T-helper 2 cell treated with Interferon-gamma antibody and Interleukin-4, amounts not matched to agents 100 ng/mL and 5 ng/mL, for 36 hours (primary cell): ENCODE measurements around the gene FLT3LG. TPM values are rescaled to one million over a fixed set of nuclear protein-coding genes. Genes with fewer than 3 reads are reported as not detected.

Experiments used
- intact Hi-C: fragments of 100-400 bp; cut with micrococcal nuclease; formaldehyde crosslinking; loops from one replicate; pipeline ENCODE4 v1.15.1; 2023
- total RNA-seq: library from RNA; stranded (reverse); gene quantifications from 2 replicates; pipeline ENCODE4 v1.2.3, GENCODE V29; 2022

FLT3LG gene
- total RNA-seq, 1 donor from 2014 or later = 275 TPM

GRCh38 chr19:49506575-49507105 lies 32.6 kb downstream of the FLT3LG start:
- intact Hi-C loops = loop anchor here (1.0 kb wide), 2 partner anchors 41 to 64 kb away; no protein-coding TSS in a partner anchor

DNA sequence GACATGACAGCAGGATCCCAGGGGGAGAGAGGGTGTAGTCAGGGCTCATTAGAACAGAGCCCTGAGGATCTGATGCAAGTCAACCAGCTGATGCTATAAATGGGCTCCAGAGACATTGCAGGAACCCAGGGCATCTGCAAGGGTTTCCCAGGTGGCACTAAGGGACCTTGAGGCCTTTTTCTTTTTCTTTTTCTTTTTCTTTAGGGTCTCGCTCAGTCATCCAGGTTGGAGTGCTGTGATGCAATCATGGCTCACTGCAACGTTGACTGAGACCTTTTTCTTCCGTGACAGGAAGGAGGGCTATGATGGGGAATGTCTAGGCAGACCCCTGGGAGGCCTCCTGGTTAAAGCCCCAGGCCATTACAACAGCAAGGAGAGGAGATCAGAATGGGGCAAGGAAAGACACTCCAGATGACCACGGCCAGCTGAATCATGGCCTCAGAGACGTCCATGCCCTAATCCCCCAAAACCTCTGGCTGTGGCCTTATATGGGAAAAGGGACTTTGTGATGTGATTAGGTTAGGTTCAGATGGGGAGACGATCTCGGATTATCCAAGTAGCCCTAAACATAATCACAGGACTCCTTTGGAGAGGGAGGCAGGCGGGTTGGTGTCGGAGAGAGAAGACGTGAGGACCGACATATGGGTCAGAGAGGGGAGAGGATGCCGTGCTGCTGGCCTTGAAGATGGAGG lies 33.9 kb downstream of the FLT3LG start:
- intact Hi-C loops = no loop called here

DNA sequence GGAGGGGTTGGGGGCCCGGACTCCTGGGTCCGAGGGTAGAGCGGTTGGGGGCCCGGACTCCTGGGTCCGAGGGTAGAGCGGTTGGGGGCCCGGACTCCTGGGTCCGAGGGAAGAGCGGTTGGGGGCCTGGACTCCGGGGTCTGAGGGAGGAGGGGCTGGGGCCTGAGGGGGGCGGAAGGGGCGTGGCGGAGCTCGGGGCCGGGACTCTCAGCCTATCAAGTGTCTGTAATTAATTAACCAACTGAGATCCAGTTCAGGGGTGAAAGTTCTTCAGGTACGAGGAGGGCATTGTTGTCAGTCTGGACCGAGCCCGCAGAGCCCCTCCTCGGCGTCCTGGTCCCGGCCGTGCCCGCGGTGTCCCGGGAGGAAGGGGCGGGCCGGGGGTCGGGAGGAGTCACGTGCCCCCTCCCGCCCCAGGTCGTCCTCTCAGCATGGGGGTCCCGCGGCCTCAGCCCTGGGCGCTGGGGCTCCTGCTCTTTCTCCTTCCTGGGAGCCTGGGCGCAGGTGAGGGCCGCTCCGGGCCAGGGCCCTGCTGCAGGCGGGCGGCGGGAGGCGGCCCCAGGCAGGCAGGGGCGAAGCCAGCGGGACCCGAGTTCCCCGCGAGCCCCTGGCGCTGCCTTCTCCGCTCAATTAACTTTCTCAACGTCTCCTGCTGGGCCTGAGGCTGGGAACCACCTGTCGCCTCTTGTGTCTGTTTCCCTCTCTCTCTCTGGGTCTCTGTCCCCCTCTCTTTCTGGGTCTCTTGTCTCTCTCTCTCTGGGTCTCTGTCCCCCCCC lies 39.1 kb downstream of the FLT3LG start:
- intact Hi-C loops = no loop called here

DNA sequence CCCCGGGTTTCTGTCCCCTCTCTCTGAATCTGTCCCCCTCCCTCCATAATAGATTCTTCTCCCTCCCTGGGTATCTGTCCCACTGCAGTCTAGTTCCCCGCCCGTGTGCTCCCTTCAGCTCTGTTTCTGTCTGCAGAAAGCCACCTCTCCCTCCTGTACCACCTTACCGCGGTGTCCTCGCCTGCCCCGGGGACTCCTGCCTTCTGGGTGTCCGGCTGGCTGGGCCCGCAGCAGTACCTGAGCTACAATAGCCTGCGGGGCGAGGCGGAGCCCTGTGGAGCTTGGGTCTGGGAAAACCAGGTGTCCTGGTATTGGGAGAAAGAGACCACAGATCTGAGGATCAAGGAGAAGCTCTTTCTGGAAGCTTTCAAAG lies 39.7 kb downstream of the FLT3LG start:
- intact Hi-C loops = no loop called here

- intact Hi-C loops = no loop called here
Measured at GRCh38 chr19:49514151-49514550, 40.1 kb downstream of the FLT3LG start.

DNA sequence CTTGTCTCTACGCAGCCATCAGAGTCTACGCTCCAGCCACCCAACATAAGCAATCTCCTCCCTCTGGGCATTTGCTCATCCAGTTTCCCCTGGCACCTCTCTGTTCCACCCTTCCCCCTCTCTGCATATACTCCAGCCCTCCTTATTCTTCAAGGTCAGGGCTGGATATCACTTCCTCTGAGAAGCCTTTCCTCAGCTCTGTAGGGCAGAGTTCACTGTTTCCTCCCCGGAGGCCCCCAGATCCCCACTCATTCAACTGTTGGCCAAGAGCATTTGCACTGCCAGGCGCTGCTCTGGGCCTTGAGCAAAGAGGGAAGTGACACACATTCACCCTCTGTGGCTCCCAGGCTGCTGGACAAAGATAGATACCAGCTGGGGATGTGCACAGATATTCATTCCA lies 41.8 kb downstream of the FLT3LG start:
- intact Hi-C loops = no loop called here

DNA sequence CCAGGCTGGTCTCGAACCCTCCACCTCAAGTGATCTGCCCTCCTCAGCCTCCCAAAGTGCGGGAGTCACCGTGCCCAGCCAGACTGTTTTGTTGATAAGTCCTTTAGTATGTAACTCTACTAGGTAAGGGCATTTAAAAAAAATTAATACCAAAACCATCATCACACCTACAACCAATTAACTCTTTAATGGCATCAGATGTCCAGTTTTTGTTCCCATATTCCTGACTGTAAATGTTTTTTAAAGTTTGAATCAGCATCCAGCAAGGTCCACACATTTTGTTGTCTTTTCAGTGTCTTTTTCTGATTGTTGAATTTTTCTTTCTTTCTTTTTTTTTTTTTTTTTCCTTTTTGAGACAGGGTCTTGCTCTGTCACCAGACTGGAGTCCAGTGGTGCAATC lies 44.0 kb downstream of the FLT3LG start:
- intact Hi-C loops = no loop called here

DNA sequence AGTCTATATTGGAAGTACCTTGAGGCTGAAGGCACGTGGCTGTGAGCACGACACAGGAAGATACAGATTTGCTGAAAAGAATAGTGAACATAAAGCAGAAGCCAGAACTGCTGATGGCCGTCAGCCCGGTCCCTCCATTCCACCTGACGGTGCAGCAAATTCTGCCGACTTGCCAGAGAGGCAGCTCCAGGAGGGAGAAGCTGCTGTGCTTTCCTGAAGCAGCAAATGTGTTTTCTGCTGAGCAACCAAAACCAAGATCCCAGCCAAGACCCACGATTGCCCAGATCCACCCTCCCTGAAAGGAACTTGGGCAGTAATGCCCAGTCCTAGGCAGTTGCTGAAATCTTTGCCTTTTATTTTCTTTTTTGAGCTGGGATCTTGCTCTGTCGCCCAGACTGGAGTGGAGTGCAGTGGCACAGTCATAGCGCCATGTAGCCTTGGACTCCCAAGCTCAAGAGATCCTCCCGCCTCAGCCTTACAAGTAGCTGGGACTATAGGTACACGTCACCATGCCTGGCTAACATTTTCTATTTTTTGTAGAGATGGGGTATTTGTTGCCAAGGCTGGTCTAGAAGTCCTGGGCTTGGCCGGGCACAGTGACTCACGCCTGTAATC lies 46.8 kb downstream of the FLT3LG start:
- intact Hi-C loops = no loop called here

DNA sequence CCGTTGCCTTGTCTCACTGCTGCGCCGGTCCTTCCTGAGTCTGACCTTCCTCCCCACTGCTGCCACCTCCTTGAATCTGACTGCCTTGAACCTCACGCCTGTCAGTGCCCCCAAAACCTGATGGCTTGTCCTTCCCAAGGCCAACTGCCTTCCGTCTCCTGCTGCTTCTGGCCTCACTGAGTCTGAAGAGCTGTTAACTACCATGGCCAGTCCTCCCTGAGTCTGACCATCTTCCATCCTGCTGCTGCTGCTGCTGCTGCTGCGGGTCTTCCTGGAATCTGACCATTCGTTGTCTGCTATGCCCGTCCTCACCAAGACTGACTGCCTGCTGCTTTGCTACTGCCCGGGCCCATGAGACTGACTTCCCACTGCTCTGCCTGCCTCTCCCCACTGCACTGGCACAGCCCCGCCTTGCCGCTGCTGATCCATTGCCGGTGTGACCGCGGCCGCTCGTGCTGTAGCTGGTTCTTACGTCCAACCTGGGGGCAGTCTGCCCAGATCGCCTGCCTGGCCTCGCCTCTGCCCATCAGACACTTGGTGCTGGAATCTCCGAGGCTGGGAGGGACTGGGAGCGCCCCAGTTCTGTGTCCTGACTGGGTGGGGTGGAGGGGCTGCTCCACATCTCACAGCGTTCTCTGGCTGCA lies 50.9 kb downstream of the FLT3LG start:
- intact Hi-C loops = no loop called here

GRCh38 chr19:49528211-49528771 lies 54.3 kb downstream of the FLT3LG start:
- intact Hi-C loops = no loop called here

- intact Hi-C loops = no loop called here
Measured at GRCh38 chr19:49530708-49531107, 56.7 kb downstream of the FLT3LG start.

- intact Hi-C loops = no loop called here
Measured at GRCh38 chr19:49533551-49534488, 59.8 kb downstream of the FLT3LG start.

GRCh38 chr19:49534632-49535385 lies 60.8 kb downstream of the FLT3LG start:
- intact Hi-C loops = no loop called here

Other genes with a start within 250 kb of the FLT3LG start
- 3.5 and 3.8 TPM in 2 replicates for gene SLC6A16, start 149.0 kb upstream of the FLT3LG start, total RNA-seq
- 213 and 221 TPM in 2 replicates for gene CD37, start 138.8 kb upstream of the FLT3LG start, total RNA-seq
- gene TEAD2, start 111.8 kb upstream of the FLT3LG start, total RNA-seq = not detected in 2 replicates
- not detected in 2 replicates for gene DKKL1, start 110.3 kb upstream of the FLT3LG start, total RNA-seq
- gene KASH5, start 86.0 kb upstream of the FLT3LG start, total RNA-seq = 0.23 and 0.43 TPM in 2 replicates
- not detected in 2 replicates for gene PTH2, start 50.8 kb upstream of the FLT3LG start, total RNA-seq
- not detected in 2 replicates for gene GFY, start 48.8 kb upstream of the FLT3LG start, total RNA-seq
- 0.07 and 0.09 TPM in 2 replicates for gene SLC17A7, start 32.7 kb upstream of the FLT3LG start, total RNA-seq
- 146 and 150 TPM in 2 replicates for gene PIH1D1, start 22.4 kb upstream of the FLT3LG start, total RNA-seq
- gene ALDH16A1, start 21.0 kb upstream of the FLT3LG start, total RNA-seq = 45.5 and 47.5 TPM in 2 replicates
- gene RPL13A, start 13.4 kb downstream of the FLT3LG start, total RNA-seq = 2,471 and 2,495 TPM in 2 replicates
- 2,021 and 2,052 TPM in 2 replicates for gene RPS11, start 22.2 kb downstream of the FLT3LG start, total RNA-seq
- 7.4 and 8.5 TPM in 2 replicates for gene FCGRT, start 38.4 kb downstream of the FLT3LG start, total RNA-seq
- gene RCN3, start 53.8 kb downstream of the FLT3LG start, total RNA-seq = 3.0 and 3.9 TPM in 2 replicates
- gene NOSIP, start 106.3 kb downstream of the FLT3LG start, total RNA-seq = 172 and 174 TPM in 2 replicates
- gene PRRG2, start 107.1 kb downstream of the FLT3LG start, total RNA-seq = 0.82 and 1.1 TPM in 2 replicates
- gene PRR12, start 117.0 kb downstream of the FLT3LG start, total RNA-seq = 42.0 and 43.3 TPM in 2 replicates
- gene RRAS, start 165.9 kb downstream of the FLT3LG start, total RNA-seq = 6.8 and 9.3 TPM in 2 replicates
- gene SCAF1, start 168.0 kb downstream of the FLT3LG start, total RNA-seq = 61.9 and 65.4 TPM in 2 replicates
- gene IRF3, start 191.6 kb downstream of the FLT3LG start, total RNA-seq = 135 and 158 TPM in 2 replicates
- 70.4 and 75.7 TPM in 2 replicates for gene BCL2L12, start 191.7 kb downstream of the FLT3LG start, total RNA-seq
- 173 and 187 TPM in 2 replicates for gene PRMT1, start 203.1 kb downstream of the FLT3LG start, total RNA-seq
- 4.8 and 4.9 TPM in 2 replicates for gene ADM5, start 215.4 kb downstream of the FLT3LG start, total RNA-seq
- 2.4 and 3.8 TPM in 2 replicates for gene CPT1C, start 216.9 kb downstream of the FLT3LG start, total RNA-seq